NOMO-1 (cell line): ENCODE measurements around the gene CCP110.
"Not testable (repeated sequence)": the region's sequence is repeated elsewhere in the genome, so short reads cannot be mapped to it uniquely, and the experiment has no call there.

Experiments
- DNase-seq, 2 experiments: peaks; one replicate each; lab custom pipeline; 2025; ENCODE audit not compliant: unreplicated experiment in 2 of 2; lab: John Stamatoyannopoulos, UW

CCP110 gene

DNA sequence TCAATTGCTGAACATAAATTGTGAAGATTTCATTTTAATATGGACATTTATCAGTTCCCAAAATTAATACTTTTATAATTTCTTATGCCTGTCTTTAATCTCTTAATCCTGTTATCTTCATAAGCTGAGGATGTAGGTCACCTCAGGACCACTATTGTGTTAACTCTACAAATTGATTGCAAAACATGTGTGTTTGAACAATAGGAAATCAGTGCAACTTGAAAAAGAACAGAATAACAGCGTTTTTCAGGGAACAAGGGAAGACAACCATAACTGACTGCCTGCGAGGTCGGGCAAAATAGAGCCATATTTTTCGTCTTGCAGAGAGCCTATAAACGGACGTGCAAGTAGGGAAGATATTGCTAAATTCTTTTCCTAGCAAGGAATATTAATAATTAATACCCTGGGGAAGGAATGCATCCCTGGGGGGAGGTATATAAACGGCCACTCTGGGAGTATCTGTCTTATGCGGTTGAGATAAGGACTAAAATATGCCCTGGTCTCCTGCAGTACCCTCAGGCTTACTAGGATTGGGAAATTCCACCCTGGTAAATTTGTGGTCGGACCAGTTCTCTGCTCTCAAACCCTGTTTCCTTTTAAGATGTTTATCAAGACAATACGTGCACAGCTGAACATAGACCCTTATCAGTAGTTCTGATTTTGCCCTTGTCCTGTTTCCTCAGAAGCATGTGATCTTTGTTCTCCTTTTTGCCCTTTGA is 19.7 kb downstream of the CCP110 start:
- not testable (repeated sequence) for DNase-seq

DNA sequence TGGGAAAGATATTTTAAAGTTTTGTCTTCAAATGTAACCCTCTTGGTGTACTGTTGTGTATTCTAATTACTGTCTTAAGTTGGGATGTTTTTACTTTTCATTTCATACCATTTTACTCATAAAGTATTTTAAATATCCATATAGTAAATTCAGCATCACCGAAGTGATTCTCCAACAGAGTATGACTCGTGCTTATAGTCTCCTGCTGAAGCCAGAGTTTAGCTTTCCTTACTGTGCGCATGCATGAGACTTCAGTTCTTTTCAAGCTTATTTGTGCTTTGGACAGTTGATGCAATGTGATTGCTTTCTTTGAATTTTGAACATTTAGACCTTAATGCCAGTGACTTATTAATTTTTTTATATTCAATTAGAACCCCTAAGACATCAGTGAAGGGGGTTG is 24.4 kb downstream of the CCP110 start:
- DNase-seq, result no peak

DNA sequence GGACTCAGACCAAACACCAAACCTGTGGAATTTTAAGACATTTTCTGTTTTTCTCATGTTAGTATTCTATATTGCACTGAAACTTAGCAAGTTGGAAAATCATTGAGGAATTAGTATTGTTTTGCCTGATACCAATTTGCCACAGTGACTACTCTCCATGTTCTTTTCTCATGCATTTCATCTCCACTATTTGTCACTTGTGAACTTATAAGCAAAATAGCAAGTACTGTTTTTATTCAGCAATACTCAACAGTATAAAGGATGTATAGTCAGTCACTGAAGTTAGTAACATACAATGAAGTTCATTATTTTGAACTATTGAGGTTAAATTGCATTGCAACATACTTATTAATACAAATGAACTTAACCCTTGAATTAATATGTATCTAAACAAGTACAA is 25.9 kb downstream of the CCP110 start:
- DNase-seq, result no peak

DNA sequence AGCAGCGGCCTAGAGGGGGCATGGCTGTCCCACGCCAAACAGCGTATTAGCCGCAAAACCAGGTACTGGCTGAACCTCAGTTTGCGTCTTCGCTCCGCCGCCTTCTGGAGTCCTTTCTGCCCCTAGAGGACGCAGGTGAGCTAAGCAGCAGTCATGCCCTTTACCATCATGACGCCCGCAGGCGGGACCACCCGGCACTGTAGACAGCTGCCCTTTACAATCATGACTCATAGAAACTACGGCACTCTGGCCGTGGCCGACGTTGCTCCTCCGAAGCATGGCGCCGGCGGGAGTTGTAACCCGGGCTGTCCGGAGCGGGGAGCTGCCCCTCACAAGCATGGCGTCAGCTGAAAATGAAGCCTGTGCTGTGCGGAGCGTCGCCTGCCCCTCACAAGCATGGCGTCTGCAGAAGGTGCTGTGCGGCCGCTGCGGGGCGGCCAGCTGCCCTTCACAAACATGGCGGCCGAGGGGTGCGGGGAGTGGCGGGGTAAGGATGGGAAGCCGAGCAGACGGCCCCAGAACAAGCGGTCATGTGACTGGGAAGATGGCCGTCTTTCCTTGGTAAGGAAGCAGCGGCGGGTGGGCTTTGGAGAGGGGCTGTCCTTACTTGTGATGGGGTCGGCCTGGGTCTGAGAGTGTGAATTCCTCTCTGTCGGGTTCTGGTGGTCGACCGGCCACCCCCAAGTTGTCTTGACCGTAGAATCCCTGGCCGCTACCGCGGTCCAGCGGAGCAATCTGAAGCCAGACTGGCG is 31.6 kb downstream of the CCP110 start, which contains the start of gene VPS35L:
VPS35L (plus strand) TSS at position 518 of the 752 bp plus-strand sequence; CDS start at position 545, 27 bp downstream.
- DNase-seq, result peak; percentile 98

DNA sequence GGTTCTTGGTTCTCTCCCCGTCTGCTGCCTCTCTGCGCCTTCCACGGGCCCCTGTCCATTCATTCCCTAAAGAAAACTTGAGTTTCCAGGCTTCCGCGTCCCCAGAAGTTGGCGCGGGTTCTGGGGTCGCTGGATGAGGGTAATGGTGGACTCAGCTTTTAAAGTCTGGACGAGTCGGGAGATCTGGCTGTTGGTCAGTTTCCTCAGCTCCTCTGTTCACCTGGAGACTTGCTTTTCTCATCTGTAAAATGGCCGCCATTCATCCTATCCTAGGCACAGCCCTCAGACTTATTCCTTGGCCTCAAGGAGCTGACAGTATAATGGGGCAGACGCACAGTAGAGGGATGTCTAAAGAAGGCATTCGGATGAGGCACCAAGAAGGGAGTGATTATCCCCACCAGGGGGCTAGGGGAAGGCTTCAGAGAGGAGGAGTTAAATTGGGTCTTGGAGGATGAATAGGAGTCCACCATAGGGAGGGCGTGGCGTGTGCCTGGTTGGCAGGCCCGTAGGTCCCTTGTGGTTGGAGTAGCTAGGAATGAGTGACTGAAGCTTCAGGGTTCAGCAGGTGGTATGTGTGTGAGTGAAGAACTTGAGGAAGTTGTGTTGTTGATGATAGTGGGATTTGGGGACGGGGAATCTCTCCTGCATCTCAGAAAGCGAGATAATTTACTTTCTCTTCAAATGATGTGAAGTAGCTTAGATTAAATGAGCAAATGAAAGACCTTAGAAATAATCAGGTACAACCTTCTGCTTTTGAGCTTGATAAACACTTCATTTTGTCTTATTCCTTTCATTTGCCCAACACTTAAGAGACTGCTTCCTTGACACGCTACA is 32.4 kb downstream of the CCP110 start:
- peak in 1 of 2 experiments; percentile 8 for DNase-seq

DNA sequence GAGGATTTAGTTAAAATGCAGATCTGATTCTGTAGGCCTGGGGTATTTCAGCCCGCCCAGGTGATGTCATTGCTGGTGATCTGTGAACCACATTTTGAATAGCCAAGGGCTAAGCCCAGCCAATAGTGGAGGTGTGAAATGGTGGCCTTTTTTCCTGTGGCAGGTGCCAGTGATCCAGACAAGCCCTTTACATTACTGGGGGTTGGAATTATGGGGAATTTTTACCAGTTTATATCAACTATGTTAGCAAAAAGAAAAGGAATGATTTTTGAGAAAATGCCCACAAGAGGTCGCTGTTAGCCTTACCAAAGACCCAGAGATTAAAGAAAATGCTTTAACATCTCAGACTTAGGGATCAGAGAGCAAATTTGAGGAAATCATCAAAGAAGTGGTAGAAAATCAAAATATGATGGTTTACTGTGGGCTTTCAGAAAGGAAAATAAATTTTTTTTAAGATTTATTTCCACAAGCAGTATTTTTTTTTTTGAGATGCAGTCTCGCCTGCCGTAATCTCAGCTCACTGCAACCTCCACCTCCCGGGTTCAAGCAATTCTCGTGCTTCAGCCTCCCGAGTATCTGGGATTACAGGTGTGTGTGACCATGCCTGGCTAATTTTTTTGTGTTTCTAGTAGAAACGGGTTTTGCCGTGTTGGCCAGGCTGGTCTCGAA is 35.6 kb downstream of the CCP110 start:
- DNase-seq, result peak in 1 of 2 experiments; percentile 45

DNA sequence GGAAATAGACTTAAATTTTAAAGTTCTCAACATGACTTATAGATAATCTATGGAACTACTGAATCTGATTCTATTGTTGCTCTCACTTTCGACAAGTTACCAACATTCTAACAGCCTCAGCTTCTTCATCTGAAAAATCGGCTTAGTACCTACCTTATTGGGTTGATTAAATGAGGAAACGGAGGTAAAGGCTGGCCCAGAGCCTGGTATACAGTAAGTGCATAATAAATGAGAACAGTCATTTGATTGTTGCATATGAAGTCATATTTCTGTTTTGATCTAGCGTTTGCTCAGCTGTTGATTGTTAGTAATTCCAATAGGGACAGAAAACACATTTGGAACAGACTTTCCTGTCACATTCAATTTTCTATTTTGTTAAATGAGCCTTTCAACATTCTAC is 36.3 kb downstream of the CCP110 start:
- DNase-seq, result no peak

DNA sequence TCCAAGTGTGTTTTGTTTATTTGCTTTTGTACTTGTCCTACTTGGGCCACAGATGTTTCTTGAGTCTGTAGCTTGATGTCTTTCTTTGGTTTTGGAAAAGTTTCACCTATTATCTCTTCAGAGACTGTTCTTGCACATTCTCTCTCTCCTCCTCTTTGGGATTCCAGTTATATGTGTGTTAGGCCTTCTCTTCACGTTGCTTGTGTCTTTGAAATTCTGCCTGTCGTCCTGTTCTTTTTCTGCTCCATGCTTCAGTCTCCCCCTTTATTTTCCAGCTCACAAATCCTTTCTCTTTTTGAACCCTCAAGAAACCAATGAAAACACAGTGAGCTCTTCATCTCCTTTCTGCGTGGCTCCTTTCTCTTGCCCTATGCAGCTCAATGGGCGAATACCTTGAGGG is 39.6 kb downstream of the CCP110 start:
- DNase-seq, result no peak

DNA sequence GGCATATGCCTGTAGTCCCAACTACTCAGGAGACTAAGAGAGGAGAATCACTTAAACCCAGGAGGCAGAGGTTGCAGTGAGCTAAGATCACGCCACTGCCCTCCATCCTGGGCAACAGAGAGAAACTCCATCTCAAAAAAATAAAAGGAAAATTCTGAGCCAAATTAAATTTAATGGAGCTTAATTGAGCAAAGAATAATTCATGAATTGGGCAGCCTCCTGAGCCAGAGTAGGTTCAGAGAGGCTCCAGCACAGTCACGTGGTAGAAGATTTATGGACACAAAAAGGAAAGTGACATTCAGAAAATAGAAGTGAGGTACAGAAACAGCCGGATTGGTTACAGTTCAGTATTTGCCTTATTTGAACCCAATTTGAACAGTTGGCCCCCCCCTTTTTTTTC is 42.6 kb downstream of the CCP110 start:
- no peak for DNase-seq

DNA sequence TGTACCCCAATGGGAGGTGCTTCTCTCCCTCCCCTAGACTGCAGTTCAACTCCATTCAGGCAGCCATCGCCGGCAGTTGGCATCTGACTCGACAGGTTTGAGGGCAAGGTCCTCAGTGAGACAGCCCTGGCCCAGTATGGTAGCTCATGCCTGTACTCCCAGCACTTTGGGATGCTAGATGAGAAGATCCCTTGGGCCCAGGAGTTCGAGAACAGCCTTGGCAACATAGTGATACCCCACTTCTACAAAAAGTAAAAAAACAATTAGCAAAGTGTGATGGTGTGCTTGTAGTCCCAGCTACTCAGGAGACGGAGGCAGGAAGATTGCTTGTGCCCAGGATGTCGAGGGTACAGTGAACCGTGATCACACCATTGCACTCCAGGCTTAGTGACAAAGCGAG is 43.8 kb downstream of the CCP110 start:
- no peak for DNase-seq

DNA sequence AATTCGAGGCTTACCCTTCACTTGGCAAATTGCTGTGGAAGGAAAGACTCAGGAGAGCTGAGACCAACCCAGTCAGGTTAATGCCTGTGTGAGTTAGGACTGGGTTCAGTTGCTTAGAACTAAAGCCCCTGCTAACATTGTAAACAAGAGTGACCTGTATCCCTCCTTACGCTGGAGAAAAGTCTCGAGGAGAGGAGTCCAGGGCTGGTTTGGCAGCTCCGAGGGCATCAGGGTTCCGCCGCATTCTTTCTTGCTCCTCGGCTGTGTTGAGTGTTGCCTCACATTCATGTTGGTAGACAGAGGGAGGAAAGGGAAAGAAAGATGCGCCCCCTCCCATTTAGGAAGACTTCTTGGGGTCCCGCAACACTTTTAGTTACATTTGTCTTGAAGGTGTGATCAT is 50.3 kb downstream of the CCP110 start:
- DNase-seq, result no peak

DNA sequence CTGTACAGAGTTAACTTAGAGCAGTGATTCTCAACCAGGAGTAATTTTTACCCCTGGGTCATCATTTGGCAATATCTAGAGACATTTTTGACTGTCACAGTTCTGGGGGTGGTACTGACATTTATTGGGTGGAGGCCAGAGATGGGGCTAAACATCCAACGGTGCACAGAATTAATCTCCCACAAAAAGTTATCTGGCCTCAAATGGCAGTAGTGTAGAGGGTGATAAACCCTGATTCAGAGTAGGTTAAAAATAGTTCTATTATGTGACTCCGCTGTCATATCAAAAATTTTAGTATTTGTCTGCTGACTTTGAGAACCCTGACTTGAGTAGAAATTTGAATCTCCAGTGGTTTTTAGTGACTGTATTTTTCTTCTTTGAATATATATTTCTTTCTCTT is 50.9 kb downstream of the CCP110 start:
- no peak for DNase-seq

DNA sequence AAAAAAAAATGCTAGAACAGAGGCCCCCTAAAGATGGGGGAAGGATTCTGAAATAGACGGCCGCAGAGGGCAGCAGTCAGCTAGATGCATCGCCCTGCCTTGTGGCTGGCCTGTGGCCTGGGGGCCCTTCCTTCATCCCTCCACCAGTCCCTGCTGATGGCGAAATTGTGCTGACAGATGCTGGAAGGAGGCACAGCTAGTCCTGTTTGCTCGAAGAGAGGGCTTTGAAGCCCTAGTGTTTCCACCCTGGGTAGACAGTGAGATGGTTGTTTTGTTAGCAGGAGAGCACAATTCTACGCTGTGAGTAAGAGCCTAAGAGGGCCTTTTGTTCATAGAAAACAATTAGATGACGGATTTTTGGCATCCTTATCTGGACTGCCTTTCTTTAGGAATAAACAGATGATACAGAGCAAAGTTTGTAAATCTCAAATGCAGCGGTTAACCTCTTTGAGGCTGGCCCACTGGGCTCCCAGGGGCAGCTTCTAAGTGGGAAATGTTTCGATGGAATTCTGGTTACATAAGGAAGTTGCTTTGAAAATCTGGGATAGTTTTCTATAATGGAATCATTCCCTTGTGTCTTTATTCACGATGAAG is 54.7 kb downstream of the CCP110 start:
- no peak for DNase-seq

DNA sequence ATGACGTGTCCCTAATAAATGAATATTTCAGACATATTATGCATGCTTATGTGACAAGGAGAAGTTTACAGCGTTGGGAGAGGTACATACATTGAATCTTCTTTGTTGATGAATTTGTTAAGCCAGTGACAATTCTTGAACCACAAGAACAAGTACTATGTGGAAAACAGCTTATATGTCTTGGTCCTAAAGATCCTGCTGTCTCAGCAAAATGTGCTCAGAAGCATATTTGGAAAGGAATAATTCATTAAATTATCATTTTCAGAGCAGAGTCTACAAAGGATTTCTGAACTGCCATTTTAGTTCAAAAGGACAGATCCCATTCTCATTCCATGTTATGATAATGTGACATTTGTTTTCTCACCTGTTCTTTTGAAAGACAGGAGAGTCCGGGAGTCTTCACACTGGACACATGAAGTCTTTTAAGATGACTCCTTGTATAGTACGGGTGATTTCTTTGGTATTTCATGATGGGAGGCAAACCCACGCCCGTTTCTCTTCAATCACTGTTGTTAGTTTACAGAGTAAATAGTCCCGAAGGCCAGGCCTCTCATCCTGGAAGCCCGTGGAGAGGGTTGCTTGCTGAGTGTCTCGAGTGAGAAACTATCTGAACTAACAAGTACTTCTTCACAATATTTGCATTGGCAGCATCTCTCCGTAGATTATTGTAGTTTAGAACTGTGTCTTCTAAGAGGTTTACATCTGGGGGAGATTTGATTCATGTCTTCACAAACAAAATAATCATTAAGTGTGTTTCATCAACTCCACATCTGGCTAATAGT is 58.5 kb downstream of the CCP110 start:
- DNase-seq, result no peak

DNA sequence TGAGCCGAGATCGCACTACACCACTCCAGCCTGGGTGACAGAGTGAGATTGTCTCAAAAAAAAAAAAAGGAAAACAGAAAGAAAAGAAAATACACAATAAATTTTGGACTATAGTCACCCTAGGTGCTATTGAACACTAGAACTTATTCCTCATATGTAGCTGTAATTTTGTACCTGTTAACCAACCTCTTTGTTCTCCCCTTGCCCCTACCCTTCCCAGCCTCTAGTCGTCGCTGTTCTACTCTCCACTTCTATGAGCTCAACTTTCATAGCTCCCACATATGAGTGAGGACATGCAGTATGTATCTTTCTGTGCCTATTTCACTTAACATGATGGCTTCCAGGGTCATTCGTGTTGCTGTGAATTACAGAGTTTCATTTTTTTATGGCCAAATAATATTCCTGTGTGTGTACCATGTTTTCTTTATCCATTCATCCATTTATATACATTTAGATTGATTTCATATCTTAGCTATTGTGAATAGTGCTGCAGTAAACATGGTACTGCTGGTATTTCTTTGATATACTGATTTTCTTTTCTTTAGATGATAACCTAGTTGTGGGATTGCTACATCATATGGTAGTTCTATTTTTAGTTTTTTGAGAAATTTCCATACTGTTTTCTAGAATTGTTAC is 60.0 kb downstream of the CCP110 start:
- no peak for DNase-seq

DNA sequence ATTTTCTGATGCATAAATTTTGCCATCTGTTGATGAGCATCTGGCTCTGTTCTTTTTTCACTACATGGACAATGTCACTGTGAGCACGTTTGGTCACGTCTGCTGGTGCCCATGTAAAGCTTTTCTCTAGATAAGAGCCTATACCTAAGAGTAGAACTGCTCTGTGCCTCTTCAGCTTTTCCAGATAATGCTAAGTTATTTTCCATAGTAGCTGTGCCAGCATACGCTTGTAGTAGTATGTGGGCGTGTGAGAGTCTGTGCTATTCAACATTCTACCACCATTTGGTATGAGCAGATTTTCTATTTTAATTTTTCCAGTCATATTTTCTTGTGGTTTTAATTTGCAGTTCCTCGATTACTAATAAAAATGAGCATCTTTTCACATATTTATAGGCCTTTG is 64.9 kb downstream of the CCP110 start:
- no peak for DNase-seq

DNA sequence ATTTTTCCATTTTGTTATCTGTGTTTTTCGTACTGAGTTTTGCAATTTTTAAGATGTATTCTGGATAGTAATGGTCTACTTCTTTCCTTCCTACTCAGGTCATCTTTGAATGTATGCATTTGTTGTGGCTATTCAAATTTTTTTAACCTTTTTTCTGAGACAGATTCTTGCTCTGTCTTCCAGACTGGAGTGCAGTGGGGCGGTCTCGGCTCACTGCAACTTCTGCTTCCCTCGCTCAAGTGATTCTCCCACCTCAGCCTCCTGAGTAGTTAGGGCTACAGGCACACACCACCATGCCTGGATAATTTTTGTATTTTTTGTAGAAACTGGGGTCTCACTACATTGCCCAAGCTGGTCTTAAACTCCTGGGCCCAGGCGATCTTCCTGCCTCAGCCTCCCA is 65.4 kb downstream of the CCP110 start:
- no peak for DNase-seq

DNA sequence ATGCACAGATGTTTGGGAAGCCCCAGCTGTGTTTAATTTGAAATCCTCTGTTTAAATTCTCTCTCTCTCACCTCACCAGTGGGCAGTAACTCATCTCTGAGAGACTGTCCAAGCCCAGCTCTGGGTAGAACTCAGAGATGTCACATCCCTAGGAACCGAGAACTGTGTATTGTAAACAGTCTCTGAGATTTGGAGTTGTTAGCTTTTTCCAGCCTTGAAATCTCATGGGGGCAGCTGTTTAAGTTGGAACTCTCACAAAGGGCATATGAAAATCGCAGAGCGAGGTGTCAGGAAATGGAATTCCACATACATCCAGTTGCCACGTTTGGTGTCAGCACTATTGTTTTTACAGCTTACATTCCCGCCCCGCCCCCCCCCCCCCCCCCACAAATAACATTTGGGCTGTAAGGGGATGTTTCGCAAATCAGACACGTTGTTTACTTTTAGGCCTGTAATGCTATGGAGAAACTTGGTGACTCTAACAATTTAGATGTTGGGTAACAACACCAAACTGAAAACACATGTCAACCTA is 66.1 kb downstream of the CCP110 start:
- no peak for DNase-seq
